B cell (primary cell): ENCODE data around the gene GALR3. TPM values are rescaled to one million over a fixed set of nuclear protein-coding genes. Genes with fewer than 3 reads are reported as not detected.

ENCODE experiments used
- ATAC-seq: fragments of 200-7000 bp; cut with Tn5 transposase; one replicate; pipeline ENCODE4 v1.10.0; 2021; ENCODE audit warnings: low read depth, mild to moderate bottlenecking, moderate number of reproducible peaks, moderate library complexity
- CTCF ChIA-PET: fragments of 350-600 bp; sonication (Branson Sonifier 250); formaldehyde crosslinking; loops from one replicate; lab custom pipeline; 2021; ENCODE audit warnings: antibody characterized with exemption, inconsistent platforms; lab: Charles Lee
- POLR2A ChIA-PET: fragments of 350-600 bp; sonication (Branson Sonifier 250); formaldehyde crosslinking; loops from one replicate; lab custom pipeline; 2021; ENCODE audit warnings: antibody characterized with exemption; lab: Charles Lee
- DNase-seq: peaks from one replicate; pipeline ENCODE4 v3.0.0; 2013
- H2AFZ ChIP-seq: 2 replicates; pipeline ENCODE4 v1.6.1; 2012; ENCODE audit warnings: mild to moderate bottlenecking, low read depth, low read length; ENCODE audit not compliant: insufficient read depth, poor library complexity, severe bottlenecking
- H3K27ac ChIP-seq, 2 donors: 1 replicate in 1 of 2; 2 replicates in 1 of 2; pipeline ENCODE4 v1.5.1; 2012 to 2013; ENCODE audit warnings: low read length in 2 of 2, mild to moderate bottlenecking in 2 of 2, moderate library complexity in 1 of 2
- H3K27me3 ChIP-seq, 4 experiments: fragments of 200-600 bp in 1 of 4; sonication (generic) in 1 of 4; replicated peaks in 1 of 4; 1 replicate in 2 of 4; 2 replicates in 2 of 4; pipeline versions ENCODE4 v1.6.1 to v1.7.0; 2013 to 2016; ENCODE audit warnings: low read length in 3 of 4, mild to moderate bottlenecking in 2 of 4, mixed read lengths in 1 of 4, moderate library complexity in 1 of 4; ENCODE audit not compliant: insufficient read depth in 4 of 4, control insufficient read depth in 3 of 4; ENCODE audit errors: control extremely low read depth in 1 of 4
- H3K36me3 ChIP-seq, 2 experiments: replicated peaks in 1 of 2; 1 replicate in 1 of 2; 2 replicates in 1 of 2; pipeline versions ENCODE4 v1.6.1 to v1.7.1; 2013; ENCODE audit warnings: low read length in 1 of 2; ENCODE audit not compliant: insufficient read depth in 2 of 2, control insufficient read depth in 1 of 2; ENCODE audit errors: control extremely low read depth in 1 of 2, extremely low read depth in 1 of 2
- H3K4me1 ChIP-seq, 2 donors: fragments of 200-600 bp in 1 of 2; sonication (generic) in 1 of 2; 1 replicate in 1 of 2; 2 replicates in 1 of 2; pipeline versions ENCODE4 v1.5.1 to v1.6.1; 2013 to 2017; ENCODE audit warnings: low read length in 2 of 2; ENCODE audit not compliant: control insufficient read depth in 2 of 2, insufficient read depth in 2 of 2
- H3K4me2 ChIP-seq: replicated peaks from 2 replicates; pipeline ENCODE3; 2012; ENCODE audit warnings: mild to moderate bottlenecking, low read depth, low read length; ENCODE audit not compliant: poor library complexity, severe bottlenecking
- H3K4me3 ChIP-seq, 5 experiments: fragments of 200-600 bp in 1 of 5; sonication (generic) in 1 of 5; 1 replicate in 3 of 5; 2 replicates in 2 of 5; pipeline versions ENCODE4 v1.5.1 to v1.7.0; 2011 to 2016; ENCODE audit warnings: low read length in 4 of 5, mild to moderate bottlenecking in 4 of 5, low read depth in 2 of 5, control low read depth in 1 of 5, moderate library complexity in 1 of 5; ENCODE audit not compliant: insufficient read depth in 1 of 5; ENCODE audit errors: control extremely low read depth in 1 of 5, extremely low read depth in 1 of 5
- H3K79me2 ChIP-seq: fragments of 200-600 bp; sonication (generic); one replicate; pipeline ENCODE4 v1.6.0; 2016; ENCODE audit warnings: low read length; ENCODE audit not compliant: control insufficient read depth, insufficient read depth
- H3K9ac ChIP-seq: fragments of 200-600 bp; sonication (generic); 2 replicates; pipeline ENCODE4 v1.6.1; 2017; ENCODE audit warnings: mild to moderate bottlenecking, low read length, moderate library complexity
- H3K9me3 ChIP-seq, 3 donors: one replicate each; pipeline versions ENCODE4 v1.6.1 to v1.7.1; 2013; ENCODE audit warnings: low read length in 2 of 3; ENCODE audit not compliant: control insufficient read depth in 2 of 3, insufficient read depth in 1 of 3; ENCODE audit errors: control extremely low read depth in 1 of 3
- H4K20me1 ChIP-seq: 2 replicates; pipeline ENCODE4 v1.6.0; 2012; ENCODE audit warnings: mild to moderate bottlenecking, low read length; ENCODE audit not compliant: insufficient read depth, control insufficient read depth, poor library complexity, severe bottlenecking
- H3K27ac Mint-ChIP-seq: one replicate; pipeline ENCODE4 v1.8.0; 2021; ENCODE audit warnings: mixed read lengths
- H3K27me3 Mint-ChIP-seq: one replicate; pipeline ENCODE4 v1.8.0; 2021; ENCODE audit warnings: mixed read lengths
- H3K4me1 Mint-ChIP-seq: one replicate; pipeline ENCODE4 v1.8.0; 2021; ENCODE audit warnings: mixed read lengths
- H3K4me3 Mint-ChIP-seq: one replicate; pipeline ENCODE4 v1.8.0; 2021; ENCODE audit warnings: mixed read lengths
- H3K9me3 Mint-ChIP-seq: one replicate; pipeline ENCODE4 v1.8.0; 2022; ENCODE audit warnings: mixed read lengths; ENCODE audit not compliant: insufficient read depth
- EZH2 ChIP-seq: IDR thresholded peaks from 2 replicates; pipeline ENCODE4 v1.6.1; 2012; ENCODE audit warnings: borderline replicate concordance, low read depth, mild to moderate bottlenecking, moderate library complexity, low read length; ENCODE audit not compliant: insufficient read depth, poor library complexity, severe bottlenecking
- WGBS: methylation state at CpG from one replicate; pipeline ENCODE4 v1.1.5; 2013; ENCODE audit warnings: missing lambda C conversion rate; ENCODE audit not compliant: insufficient coverage; 5-methylcytosine and 5-hydroxymethylcytosine counted together
- intact Hi-C: fragments of 100-400 bp; cut with micrococcal nuclease; formaldehyde crosslinking; loops from one replicate; pipeline ENCODE4 v1.10.0; 2022
- polyA plus RNA-seq: library from polyadenylated mRNA; depleted of rRNA; stranded (reverse); fragments of >200 nt; gene quantifications from 2 replicates; pipeline ENCODE4 v1.2.3, GENCODE V29; 2012
- total RNA-seq, 2 donors: library from RNA; stranded (reverse); fragments of 120-200 nt in 1 of 2; gene quantifications; 1 replicate in 1 of 2; 2 replicates in 1 of 2; pipeline versions ENCODE4 v1.2.3 to v1.2.4, GENCODE V29; 2013 to 2022
- TF ChIP-seq, protein P1 (sequence below): fragments of 200-600 bp; IDR thresholded peaks from one replicate; pipeline ENCODE4 v1.8.0; 2022; ENCODE audit warnings: antibody characterized with exemption, mild to moderate bottlenecking

Gene GALR3
- total and polyA plus RNA-seq, 2 donors (not counting 1 experiment from before 2014, with no cell fraction given) = not detected

DNA sequence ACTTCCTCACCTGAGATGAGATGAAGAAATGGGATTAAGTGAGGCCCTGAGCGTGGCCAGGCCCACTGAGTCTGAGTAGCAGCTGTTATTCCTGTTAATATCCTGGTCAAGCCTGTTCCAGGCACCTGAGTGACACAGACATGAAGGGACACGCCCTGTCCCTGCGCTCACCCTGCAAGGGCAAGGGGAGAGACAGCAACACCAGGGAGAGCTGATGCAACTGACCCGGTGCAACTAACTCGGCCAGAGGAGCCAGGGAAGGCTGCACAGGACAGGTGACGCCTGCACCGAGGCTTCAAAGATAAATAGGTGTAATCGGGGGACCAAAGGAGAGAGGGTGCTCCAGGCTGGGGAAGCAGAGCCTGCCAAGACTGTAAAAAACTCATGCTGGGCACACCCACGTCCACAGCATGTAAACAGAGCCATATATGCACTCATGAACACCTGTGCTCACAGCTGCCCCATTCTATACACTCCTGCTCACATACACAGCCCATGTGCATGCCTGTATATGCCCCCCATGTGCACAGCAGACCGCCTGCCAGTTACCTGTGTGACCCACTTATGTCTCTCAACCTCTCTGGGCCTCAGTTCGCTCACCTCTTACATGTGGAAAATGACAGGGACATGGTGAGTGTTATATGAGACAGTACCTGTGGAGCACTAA, 38.2 kb upstream of the GALR3 start:
- Histone ChIP-seq H3K9me3 (no peaks in the 10 kb centered on the region), H3K4me3 (no peak overlapping the region), H4K20me1 (no peaks in the 10 kb centered on the region), H3K4me2 (no peak overlapping the region), H3K27me3 (no peaks in the 10 kb centered on the region), H3K27ac (no peak overlapping the region), H3K9ac (no peak overlapping the region), H3K4me1 (no peaks in the 10 kb centered on the region), H3K79me2 (no peaks in the 10 kb centered on the region), H2AFZ (no peak overlapping the region), H3K36me3 (no peaks in the 10 kb centered on the region)
- TF ChIP-seq, protein P1, sequence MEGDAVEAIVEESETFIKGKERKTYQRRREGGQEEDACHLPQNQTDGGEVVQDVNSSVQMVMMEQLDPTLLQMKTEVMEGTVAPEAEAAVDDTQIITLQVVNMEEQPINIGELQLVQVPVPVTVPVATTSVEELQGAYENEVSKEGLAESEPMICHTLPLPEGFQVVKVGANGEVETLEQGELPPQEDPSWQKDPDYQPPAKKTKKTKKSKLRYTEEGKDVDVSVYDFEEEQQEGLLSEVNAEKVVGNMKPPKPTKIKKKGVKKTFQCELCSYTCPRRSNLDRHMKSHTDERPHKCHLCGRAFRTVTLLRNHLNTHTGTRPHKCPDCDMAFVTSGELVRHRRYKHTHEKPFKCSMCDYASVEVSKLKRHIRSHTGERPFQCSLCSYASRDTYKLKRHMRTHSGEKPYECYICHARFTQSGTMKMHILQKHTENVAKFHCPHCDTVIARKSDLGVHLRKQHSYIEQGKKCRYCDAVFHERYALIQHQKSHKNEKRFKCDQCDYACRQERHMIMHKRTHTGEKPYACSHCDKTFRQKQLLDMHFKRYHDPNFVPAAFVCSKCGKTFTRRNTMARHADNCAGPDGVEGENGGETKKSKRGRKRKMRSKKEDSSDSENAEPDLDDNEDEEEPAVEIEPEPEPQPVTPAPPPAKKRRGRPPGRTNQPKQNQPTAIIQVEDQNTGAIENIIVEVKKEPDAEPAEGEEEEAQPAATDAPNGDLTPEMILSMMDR = no peak
- no peak for TF ChIP-seq EZH2
- Mint-ChIP-seq H3K27me3 (peaks cover 8% of the 10 kb centered on the region), H3K9me3 (no peaks in the 10 kb centered on the region), H3K4me1 (peaks cover 2% of the 10 kb centered on the region), H3K4me3 (no peak overlapping the region), H3K27ac (no peak overlapping the region)
- POLR2A ChIA-PET = interaction anchor here (0.6 kb wide), 1 partner anchor 14 kb away, joined by 3 read pairs; no protein-coding TSS in a partner anchor
- intact Hi-C loops = no loop called here
- 80% methylated on average over 9 of the region's 11 CpGs for WGBS
- ATAC-seq (no peak), DNase-seq (no peak)
- CTCF ChIA-PET = no interaction called here

DNA sequence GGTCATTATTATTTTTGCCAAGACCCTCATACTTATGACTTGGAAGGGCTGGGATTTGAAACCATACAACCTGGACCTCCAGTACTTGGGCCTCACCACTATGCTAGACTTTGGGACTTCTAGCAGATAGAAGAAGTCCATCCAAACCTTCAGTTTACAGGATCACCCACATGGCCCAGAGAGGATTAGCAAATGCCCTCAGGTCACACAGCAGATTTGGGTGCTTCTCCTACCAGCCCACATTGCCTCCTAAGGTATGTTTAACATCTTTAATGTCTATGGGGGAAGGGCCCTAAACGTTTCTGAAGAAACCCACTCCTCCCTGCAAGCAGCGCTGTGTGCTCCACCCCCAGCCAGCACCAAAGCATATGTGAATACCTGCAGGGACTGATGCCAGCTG, 32.9 kb upstream of the GALR3 start:
- TF ChIP-seq EZH2 = no peak
- TF ChIP-seq, protein P1 = no peak
- Histone ChIP-seq H3K36me3 (no peaks in the 10 kb centered on the region), H2AFZ (no peak overlapping the region), H3K4me1 (no peaks in the 10 kb centered on the region), H3K27ac (no peak overlapping the region), H3K79me2 (no peaks in the 10 kb centered on the region), H3K9me3 (no peaks in the 10 kb centered on the region), H3K4me3 (no peak overlapping the region), H4K20me1 (no peaks in the 10 kb centered on the region), H3K27me3 (peaks cover 0 to 2% (median 0%) of the 10 kb centered on the region in 4 experiments), H3K9ac (no peak overlapping the region), H3K4me2 (no peak overlapping the region)
- Mint-ChIP-seq H3K9me3 (no peaks in the 10 kb centered on the region), H3K4me1 (no peaks in the 10 kb centered on the region), H3K27me3 (peaks cover 4% of the 10 kb centered on the region), H3K27ac (no peak overlapping the region), H3K4me3 (no peak overlapping the region)
- ChIA-PET POLR2A (no interaction called here), CTCF (no interaction called here)
- no peak for ATAC-seq
- intact Hi-C loops = no loop called here
- no peak for DNase-seq
- 54% methylated on average over 2 of the region's 2 CpGs for WGBS
